Measurements from ENCODE around the gene SLC12A7.

DNA sequence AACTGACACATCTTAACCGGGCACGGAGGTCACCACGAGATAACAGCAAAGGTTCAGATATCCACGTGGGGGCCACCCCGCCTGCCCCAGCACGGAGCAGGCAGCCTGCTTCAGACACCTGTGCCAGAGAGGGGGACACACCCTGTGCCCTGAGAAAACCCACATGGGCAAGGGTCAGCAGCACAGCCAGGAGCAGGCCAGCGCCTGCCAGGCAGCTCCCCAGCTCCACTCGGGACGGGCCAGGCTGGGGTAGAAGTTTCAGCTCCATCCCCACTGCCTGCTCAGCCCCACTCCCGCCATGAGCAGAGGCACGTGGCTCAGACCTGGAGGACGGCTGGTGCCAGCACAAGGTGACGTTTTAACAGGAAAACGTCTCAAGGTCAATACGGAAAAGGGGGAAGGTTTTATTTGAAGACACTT lies 22.2 kb downstream of the SLC12A7 start:
- TF ChIP-seq, protein P1, sequence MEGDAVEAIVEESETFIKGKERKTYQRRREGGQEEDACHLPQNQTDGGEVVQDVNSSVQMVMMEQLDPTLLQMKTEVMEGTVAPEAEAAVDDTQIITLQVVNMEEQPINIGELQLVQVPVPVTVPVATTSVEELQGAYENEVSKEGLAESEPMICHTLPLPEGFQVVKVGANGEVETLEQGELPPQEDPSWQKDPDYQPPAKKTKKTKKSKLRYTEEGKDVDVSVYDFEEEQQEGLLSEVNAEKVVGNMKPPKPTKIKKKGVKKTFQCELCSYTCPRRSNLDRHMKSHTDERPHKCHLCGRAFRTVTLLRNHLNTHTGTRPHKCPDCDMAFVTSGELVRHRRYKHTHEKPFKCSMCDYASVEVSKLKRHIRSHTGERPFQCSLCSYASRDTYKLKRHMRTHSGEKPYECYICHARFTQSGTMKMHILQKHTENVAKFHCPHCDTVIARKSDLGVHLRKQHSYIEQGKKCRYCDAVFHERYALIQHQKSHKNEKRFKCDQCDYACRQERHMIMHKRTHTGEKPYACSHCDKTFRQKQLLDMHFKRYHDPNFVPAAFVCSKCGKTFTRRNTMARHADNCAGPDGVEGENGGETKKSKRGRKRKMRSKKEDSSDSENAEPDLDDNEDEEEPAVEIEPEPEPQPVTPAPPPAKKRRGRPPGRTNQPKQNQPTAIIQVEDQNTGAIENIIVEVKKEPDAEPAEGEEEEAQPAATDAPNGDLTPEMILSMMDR (conservative IDR thresholded peaks at IDR 0.05) = no peak
- TF ChIP-seq EZH2 (IDR thresholded peaks at IDR 0.05; ENCODE audit: low read depth) = no peak

All from PC-9 (cell line).